ENCODE results near the gene THUMPD3. TPM values are rescaled to one million over a fixed set of nuclear protein-coding genes. Genes with fewer than 3 reads are reported as not detected.

THUMPD3 gene
- polyA plus RNA-seq, 1 experiment: 49.8 TPM

DNA sequence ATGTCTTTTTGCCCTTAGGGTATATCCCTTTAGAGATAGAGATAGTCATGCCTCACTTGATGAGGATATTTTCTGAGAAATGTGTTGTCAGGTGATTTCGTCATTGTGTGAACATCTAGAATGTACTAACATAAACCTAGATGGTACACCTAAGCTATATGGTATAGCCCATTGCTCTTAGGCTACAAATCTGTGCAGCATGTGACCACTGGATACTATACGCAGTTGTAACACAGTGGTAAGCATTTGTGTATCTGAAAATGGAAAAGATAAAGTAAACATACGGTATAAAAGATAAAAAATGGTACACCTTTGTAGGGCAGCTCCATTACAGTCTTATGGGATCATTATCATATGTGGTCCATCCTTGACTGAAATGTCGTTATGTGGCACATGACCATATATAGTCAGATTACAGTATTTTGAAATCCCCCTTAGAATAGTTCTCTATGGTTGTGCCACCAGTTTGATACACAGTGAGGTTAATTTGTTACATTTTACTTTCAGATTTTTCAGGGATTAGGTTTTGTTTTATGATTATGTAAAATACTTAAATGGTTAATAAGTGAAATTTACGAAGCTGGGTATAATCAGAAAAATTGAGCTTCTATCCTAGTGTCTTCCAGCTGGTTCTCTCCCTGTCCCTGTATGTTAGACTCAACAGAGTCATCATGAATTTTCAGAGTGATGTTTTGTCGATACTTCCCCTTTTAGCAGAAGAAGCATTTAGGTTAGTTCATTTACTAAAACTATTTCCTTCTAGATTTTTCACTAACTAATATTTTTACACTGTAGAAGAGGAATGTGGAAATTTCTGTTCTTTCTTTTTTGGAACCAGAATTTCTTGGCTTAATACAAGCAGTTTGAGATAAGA is 47.4 kb downstream of the THUMPD3 start:
- Histone ChIP-seq H3K4me3 (ENCODE audit: low read depth, low read length) (no peak overlapping the region), H3K9me3 (ENCODE audit: control insufficient read depth, insufficient read depth, low read length) (no peaks in the 10 kb centered on the region), H3K27ac (ENCODE audit: low read depth, low read length) (no peak overlapping the region), H3K27me3 (ENCODE audit: control insufficient read depth, insufficient read depth, low read length) (no peaks in the 10 kb centered on the region)
- ChIA-PET POLR2A (interaction anchor here (1.8 kb wide), 1 partner anchor 13 kb away, joined by 6 read pairs; the partner anchor contains the start of gene SETD5), CTCF (interaction anchor here (1.3 kb wide), 1 partner anchor 57 kb away, joined by 4 read pairs; no protein-coding TSS in a partner anchor)
- TF ChIP-seq, protein P1, sequence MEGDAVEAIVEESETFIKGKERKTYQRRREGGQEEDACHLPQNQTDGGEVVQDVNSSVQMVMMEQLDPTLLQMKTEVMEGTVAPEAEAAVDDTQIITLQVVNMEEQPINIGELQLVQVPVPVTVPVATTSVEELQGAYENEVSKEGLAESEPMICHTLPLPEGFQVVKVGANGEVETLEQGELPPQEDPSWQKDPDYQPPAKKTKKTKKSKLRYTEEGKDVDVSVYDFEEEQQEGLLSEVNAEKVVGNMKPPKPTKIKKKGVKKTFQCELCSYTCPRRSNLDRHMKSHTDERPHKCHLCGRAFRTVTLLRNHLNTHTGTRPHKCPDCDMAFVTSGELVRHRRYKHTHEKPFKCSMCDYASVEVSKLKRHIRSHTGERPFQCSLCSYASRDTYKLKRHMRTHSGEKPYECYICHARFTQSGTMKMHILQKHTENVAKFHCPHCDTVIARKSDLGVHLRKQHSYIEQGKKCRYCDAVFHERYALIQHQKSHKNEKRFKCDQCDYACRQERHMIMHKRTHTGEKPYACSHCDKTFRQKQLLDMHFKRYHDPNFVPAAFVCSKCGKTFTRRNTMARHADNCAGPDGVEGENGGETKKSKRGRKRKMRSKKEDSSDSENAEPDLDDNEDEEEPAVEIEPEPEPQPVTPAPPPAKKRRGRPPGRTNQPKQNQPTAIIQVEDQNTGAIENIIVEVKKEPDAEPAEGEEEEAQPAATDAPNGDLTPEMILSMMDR (IDR thresholded peaks at IDR 0.05; ENCODE audit: low read depth, low read length): no peak
- no peak for DNase-seq (ENCODE audit: low read depth, low spot score)

DNA sequence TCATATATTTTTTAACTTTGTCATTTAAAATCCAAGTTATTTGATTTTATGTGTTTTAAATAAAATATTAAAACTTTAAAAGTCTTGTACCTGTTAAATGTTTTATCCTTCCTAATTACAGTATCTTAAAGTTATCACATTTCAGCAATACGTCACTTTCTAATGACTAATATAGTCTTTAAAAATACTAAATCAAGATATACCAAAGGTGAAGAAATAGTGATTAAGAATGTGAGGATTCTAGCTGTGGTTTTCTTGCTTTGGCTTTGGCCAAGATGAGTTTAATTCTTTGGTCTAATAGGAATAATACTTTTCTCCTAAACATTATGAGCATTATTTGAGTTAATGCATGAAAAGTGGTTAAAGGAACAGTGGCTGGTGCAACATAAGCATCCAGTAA is 48.4 kb downstream of the THUMPD3 start:
- TF ChIP-seq, protein P1 (IDR thresholded peaks at IDR 0.05; ENCODE audit: low read depth, low read length): no peak
- H3K9me3 ChIP-seq (ENCODE audit: control insufficient read depth, insufficient read depth, low read length): no peaks in the 10 kb centered on the region
- ChIA-PET CTCF (interaction anchor here (1.3 kb wide), 1 partner anchor 58 kb away, joined by 4 read pairs; no protein-coding TSS in a partner anchor), POLR2A (no interaction called here)
- H3K27me3 ChIP-seq (ENCODE audit: control insufficient read depth, insufficient read depth, low read length): no peaks in the 10 kb centered on the region
- DNase-seq (ENCODE audit: low read depth, low spot score): no peak
- H3K4me3 ChIP-seq (ENCODE audit: low read depth, low read length): no peak overlapping the region
- H3K27ac ChIP-seq (ENCODE audit: low read depth, low read length): no peak overlapping the region

DNA sequence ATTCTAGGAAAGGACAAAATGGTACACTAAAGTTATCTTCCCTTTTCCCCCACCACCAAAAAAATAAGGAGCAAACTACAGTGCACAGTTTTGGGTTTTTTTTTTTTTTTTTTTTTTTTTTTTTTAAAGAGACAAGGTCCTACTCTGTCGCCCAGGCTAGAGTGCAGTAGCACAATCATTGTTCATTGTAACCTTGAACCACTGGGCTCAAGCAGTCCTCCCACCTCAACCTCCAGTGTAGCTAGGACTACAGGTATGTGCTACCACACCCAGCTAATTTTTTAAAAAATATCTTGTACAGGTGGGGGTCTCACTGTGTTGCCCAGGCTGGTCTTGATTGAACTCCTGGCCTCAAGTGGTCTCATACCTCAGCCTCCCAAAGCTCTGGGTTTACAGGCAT is 49.4 kb downstream of the THUMPD3 start:
- TF ChIP-seq, protein P1 (IDR thresholded peaks at IDR 0.05; ENCODE audit: low read depth, low read length): no peak
- POLR2A ChIA-PET: no interaction called here
- Histone ChIP-seq H3K27me3 (ENCODE audit: control insufficient read depth, insufficient read depth, low read length) (no peaks in the 10 kb centered on the region), H3K27ac (ENCODE audit: low read depth, low read length) (no peak overlapping the region), H3K4me3 (ENCODE audit: low read depth, low read length) (no peak overlapping the region), H3K9me3 (ENCODE audit: control insufficient read depth, insufficient read depth, low read length) (no peaks in the 10 kb centered on the region)
- CTCF ChIA-PET: no interaction called here
- DNase-seq (ENCODE audit: low read depth, low spot score): no peak

DNA sequence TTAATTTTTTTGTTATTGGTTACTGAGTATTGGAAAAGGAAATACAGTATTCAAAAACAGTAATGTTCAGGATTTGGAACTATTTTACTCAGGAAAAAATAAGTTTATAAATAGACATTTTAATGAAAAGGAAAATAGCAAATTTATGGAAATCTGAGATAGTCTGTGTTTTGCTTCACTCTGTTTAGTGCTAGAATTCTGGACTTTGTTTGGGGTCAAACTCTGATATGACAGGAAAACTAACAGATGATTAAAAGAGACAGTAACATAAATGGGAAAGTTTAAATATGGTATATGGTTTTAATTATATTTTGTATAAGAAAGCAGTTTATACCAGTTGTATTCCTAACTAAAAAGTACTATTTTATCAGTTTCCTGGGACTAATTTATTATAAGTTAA is 52.0 kb downstream of the THUMPD3 start:
- Histone ChIP-seq H3K27ac (ENCODE audit: low read depth, low read length) (no peak overlapping the region), H3K9me3 (ENCODE audit: control insufficient read depth, insufficient read depth, low read length) (no peaks in the 10 kb centered on the region), H3K4me3 (ENCODE audit: low read depth, low read length) (no peak overlapping the region), H3K27me3 (ENCODE audit: control insufficient read depth, insufficient read depth, low read length) (no peaks in the 10 kb centered on the region)
- ChIA-PET CTCF (no interaction called here), POLR2A (interaction anchor here (2.2 kb wide), 1 partner anchor 15 kb away, joined by 16 read pairs; no protein-coding TSS in a partner anchor)
- DNase-seq (ENCODE audit: low read depth, low spot score): no peak
- TF ChIP-seq, protein P1 (IDR thresholded peaks at IDR 0.05; ENCODE audit: low read depth, low read length): no peak
